GM21423 (cell line): ENCODE results near the gene SUGP2.

ENCODE experiments used
- ATAC-seq: cut with Tn5 transposase; IDR thresholded peaks from one replicate; pipeline ENCODE4 v1.9.1; 2021; ENCODE audit warnings: mild to moderate bottlenecking, moderate library complexity; ENCODE audit not compliant: unreplicated experiment

SUGP2 gene

DNA sequence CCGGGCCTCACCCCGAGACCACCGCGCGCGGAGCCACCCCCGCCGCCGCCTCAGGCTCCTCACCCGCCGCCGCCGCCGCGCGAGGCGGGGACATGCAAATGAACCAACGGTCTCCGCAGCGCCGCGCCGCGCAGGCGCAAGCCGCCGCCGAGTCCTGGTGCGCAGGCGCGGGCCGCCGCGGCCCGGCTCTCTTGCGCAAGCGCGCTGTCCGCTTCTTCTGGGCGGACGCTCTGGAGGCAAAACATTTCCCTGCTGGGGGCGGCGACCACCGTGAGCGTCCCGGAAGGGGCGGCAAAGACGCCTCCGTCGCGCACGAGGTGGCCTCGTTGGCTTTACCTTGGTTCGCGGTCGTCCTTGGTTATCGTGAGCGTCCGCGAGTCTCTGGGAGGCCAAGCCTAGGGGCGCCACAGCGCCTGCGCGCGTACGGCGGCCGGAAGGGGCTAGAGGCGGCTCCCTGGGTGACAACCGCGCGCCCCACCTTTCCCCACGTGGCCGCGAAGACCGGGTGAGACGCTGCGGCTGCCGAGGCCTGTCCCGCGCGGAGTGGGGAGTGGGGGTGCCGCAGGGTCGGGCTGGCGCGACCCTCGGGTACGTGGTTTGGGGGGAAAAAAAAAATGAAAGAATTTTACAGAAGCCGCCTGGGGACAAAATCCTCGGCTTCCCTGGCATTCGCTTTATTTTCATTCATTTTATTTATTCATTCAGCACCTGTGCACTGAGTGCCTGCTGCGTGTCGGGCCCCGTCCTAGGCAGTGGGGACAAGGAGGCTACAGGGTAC is at the start of gene SUGP2, which contains the start of gene ARMC6:
Gene SUGP2 (minus strand): TSS at position 92 of the 778 bp plus-strand sequence. CDS start 2,446 bp downstream, outside the sequence.
Gene ARMC6 (plus strand): TSS at position 178 of the 778 bp plus-strand sequence. CDS start 607 bp downstream, outside the sequence.
- peak; percentile 73 for ATAC-seq

- no peak for ATAC-seq
Measured at GRCh38 chr19:19081642-19082151, 48.4 kb upstream of the SUGP2 start.

GRCh38 chr19:19079571-19079970 is 46.3 kb upstream of the SUGP2 start:
- ATAC-seq, result no peak

- no peak for ATAC-seq
Measured at GRCh38 chr19:19078801-19079200, 45.5 kb upstream of the SUGP2 start.

DNA sequence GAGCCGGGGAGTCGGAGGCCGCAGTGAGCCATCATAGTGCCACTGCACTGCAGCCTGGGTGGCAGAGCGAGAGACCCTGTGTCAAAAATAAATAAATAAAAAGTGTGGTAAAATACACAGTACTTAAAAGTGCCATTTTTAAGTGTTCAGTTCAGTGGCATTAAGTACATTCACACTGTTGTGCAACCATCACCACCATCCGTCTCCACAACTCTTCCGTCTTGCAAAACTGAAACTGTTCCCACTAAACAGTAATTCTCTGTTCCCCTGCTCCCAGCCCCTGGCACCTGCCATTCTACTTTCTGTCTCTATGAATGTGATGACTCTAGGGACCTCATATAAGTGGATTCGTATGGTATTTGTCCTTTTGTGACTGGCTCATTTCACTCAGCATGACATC is 43.8 kb upstream of the SUGP2 start:
- ATAC-seq, result no peak

GRCh38 chr19:19076476-19076875 is 43.2 kb upstream of the SUGP2 start:
- ATAC-seq, result no peak

DNA sequence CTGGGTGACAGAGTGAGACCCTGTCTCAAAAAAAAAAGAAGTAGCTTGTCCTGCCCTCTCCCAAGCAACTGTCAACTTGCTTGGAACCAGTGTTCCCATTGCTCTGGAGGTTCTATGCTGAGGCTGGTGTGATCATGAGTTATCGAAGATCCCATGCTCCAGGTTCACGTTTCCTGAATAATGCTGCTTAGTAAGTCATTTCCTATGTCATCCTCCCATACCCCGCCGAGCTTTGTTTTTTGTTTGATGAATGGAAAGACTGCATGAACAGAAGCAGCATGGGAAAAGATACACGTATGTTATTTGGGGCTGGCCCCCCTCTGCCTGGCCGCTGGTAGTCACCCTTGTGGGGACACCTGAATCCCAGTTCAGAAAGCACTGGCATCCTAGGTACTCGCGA is 41.8 kb upstream of the SUGP2 start:
- no peak for ATAC-seq

DNA sequence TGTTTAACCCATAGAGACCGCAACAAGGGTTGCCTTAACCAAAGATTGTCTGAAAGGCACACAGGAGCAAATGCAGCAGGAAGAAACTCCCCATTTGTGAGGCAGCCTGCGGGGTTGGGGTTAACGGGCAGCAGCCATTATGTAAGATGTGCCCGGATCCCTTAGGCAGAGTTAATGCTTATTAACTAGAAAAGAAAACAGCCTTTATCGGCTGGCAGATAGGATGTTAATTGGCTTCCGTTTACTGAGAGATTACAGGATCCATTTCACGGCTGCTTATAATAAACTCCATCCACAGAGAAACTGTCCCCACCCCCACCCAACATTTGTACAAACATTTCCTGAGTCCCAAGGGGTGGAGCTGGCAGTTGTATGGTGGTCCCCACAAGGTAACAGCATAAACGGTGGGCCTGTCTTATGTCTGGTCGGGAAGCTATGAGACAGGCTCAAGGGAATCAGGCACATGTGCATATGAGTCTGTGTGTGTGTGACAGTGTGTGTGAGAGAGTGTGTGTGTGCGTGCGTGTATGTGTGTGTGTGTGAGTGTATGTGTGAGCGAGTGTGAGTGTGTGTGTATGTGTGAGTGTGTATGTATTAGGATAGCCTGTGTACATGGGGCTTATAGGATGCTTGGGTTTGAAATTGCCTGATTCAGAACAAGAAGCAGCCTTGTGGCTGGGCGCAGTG is 41.0 kb upstream of the SUGP2 start:
- ATAC-seq, result no peak

GRCh38 chr19:19071897-19072296 is 38.6 kb upstream of the SUGP2 start:
- ATAC-seq, result no peak

DNA sequence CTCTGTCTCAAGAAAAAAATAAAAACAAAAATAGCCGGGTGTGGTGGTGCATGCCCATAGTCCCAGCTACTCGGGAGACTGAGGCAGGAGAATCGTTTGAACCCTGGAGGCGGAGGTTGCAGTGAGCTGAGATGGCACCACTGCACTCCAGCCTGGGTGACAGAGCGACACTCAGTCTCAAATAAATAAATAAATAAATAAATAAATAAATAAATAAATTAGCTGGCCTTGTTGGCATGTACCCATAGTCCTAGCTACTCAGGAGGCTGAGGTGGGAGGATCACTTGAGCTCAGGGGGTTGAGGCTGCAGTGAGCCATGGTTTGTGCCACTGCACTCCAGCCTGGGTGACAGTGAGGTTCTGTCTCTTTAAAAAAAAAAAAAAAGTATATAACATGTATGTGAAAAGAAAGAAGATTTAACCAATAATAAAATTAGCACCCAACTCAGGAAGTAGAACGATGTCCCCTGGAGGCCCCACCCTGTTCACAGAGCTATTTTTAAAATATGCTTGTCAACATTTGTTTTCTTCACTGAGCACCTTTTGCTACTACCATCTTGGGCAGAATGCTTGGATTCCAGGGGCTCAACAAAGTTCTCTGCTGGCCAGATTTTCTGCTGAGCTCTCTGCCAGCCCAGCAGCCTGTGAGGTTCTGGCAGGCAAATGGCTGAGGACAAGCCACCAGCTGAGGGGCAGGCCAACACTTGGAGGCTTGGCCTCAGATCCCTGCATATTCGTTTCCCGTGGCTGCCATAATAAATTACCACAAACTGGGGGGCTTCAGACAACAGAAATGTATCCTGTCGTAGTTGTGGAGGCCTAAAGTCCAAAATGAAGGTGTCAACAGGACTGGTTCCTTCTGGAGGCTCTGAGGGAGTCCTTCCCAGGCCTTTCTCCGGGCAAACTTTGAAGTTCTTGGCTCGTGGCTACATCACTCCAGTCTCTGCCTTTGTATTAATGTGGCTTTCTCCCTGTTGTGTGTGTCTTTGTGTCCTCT is 35.6 kb upstream of the SUGP2 start:
- ATAC-seq, result no peak

DNA sequence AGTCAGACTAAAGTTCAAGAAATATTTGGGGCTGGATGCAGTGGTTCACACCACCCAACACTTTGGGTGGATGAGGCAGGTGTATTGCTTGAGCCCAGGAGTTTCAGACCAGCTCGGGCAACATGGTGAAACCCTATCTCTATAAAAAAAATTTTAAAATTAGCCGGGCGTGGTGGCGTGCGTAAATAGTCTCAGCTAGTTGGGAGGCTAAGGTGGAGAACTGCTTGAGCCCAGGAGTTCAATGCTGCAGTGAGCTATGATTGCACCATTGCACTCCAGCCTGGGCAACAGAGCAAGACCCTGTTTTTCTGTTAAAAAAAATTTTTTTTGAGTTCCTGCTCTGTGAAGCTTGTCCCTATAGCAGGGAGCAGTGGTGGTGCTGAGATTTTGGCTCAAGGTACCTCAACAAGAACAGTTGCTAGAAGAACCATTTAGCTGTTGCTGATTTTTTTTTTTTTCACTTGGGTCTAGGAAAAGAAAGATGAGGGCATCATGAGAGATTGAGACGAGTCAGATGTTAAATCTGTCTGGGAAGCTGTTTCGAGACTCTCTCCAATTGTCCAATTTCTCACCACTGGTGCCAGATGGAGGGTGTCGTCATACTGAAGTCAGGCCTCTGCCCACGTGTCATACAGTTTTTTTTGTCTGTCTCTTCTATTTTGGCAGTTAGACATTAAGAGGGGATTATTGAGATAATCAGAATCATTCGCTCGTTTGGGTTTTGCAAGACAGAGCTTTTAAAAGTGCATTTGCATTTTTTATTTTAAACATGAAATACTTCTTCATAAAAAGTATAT is 34.2 kb upstream of the SUGP2 start:
- no peak for ATAC-seq

- no peak for ATAC-seq
Measured at GRCh38 chr19:19064811-19065745, 31.8 kb upstream of the SUGP2 start.

DNA sequence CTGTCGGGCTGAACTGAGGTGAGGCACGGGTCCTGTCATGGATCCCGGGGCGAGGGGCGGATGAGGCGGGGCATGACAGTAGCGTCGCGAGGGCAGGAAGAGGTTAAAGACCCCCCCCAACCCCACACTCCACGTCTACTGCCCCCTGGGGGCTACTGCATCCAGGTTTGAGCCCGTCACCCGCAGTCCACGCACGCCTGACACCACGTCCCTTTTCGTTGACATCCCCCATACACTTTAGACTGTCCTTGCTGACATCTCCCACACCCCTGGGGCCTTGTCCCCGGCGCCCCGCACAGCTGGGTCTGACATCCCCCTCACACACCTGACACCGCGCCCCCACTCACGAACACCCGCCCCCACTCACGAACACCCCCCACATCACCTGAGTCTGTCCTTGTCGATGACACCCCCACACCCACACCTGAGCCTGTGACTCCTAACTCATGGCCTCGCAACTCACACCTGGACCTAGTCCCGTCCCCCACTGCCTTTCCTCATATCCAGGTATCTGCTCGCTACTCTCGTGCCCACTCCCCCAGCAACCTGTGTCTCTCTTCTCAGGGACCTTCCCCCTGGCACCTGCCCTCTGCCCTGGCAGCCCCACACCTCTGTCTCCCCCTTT is 30.9 kb upstream of the SUGP2 start:
- no peak for ATAC-seq

DNA sequence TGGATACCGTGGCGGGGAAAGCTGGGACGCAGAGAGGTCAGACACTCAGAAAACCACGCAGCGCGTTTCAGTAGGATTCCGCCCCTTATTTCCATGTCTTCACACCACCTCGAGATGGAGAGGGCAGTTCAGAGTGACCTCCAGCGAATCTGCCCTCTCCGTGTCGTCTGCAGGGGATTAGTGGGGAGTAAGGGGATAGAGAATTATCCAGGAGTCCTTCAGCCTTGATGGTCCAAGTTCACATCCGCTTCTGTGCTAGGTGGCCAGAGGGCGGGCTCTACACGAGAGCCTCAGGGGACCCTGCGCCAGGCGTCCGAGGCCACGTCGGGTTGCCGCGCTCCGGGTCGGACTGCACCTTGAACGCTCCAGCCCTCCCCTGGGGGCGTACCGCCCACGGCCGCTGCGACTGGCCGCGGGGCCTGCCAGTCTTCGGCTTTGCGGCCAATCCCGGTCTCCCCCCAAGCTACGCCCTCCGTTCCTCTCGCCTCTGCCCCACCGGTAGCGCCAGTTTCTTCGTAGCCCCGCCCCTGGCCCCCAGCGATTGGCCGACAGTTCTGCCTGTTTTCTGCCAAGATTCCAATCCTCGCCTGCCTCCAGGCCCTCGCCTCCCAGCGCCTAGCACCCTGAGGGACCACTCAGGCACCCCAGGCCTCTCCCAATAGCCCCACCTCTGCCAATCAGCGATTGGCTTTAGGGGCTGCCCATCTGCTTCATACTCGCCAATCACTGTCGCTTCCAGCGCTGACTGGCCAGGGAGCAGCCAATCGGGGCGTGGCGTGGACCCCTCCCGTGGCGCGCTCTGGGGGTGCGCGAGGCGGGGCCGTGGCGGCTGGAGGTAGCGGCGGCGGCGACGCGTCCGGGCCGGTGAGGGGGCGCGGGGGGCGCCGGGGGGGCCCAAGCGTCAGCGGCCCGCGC is 30.1 kb upstream of the SUGP2 start, which contains the start of gene SLC25A42:
Gene SLC25A42 (plus strand): TSS at position 812 of the 915 bp plus-strand sequence. CDS start 32,131 bp downstream, outside the sequence.
- peak; percentile 90 for ATAC-seq

DNA sequence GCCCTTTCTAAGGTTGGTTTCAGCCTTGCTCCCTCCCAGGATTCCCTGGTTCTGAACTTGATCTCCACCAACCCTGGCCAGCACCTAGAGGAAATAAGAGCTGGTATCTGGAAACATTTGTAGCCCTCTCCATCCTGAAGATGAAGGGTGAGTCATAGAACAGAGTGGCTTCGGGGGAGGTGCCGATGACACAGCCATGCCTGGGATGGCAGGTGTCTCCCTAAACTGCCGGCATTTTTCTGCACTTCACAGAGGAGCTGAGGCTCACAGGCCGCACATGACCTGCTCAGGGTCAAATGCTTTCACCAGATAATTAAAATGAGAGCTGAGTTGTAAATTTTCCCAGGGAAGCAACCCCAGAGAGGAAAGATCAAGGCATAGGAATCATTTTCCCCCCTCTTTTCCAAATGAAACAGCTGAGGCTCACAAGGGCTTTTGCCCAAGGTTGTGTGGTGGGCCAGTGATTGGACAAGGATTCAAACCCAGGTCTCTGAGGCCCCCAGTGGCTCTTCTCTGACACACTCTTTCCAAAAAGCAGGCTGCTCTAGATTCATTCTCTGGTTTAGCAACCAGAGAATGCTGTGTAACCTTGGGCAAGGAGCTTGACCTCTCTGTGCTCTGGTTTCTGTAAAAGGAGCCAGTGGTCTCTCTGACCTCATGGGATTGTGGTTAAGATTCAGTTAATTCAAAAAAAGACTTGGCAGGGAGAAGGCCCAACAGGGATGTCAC is 29.3 kb upstream of the SUGP2 start:
- no peak for ATAC-seq

- no peak for ATAC-seq
Measured at GRCh38 chr19:19061506-19061905, 28.2 kb upstream of the SUGP2 start.
